Measurements from ENCODE around the gene PREX1. TPM values are rescaled to one million over a fixed set of nuclear protein-coding genes. Genes with fewer than 3 reads are reported as not detected.

The PREX1 gene
- total and polyA plus RNA-seq, 2 donors (not counting 1 experiment from before 2014, with no cell fraction given) = 1.0 to 3.1 TPM

- H3K36me3 ChIP-seq (ENCODE audit: control insufficient read depth, insufficient read depth, low read length) = no peaks in the 10 kb centered on the region
- no peaks in the 10 kb centered on the region for H3K79me2 ChIP-seq (ENCODE audit: control insufficient read depth, insufficient read depth, low read length)
- H3K9me3 ChIP-seq (ENCODE audit: control insufficient read depth, insufficient read depth, low read depth, low read length) = no peaks in the 10 kb centered on the region
- no peak overlapping the region for H2AFZ ChIP-seq (ENCODE audit: low read length)
- H3K4me3 ChIP-seq (replicated peaks in 1 of 4; ENCODE audit: control extremely low read depth in 1 of 4, insufficient read depth in 1 of 4, low read depth in 3 of 4, low read length in 4 of 4) = no peak overlapping the region
- no peak overlapping the region for H3K4me2 ChIP-seq (ENCODE audit: extremely low read depth, insufficient read depth, low read length)
- no peak for TF ChIP-seq EZH2 (IDR thresholded peaks at IDR 0.05; ENCODE audit: low read length, missing control alignments)
- TF ChIP-seq, protein P1, sequence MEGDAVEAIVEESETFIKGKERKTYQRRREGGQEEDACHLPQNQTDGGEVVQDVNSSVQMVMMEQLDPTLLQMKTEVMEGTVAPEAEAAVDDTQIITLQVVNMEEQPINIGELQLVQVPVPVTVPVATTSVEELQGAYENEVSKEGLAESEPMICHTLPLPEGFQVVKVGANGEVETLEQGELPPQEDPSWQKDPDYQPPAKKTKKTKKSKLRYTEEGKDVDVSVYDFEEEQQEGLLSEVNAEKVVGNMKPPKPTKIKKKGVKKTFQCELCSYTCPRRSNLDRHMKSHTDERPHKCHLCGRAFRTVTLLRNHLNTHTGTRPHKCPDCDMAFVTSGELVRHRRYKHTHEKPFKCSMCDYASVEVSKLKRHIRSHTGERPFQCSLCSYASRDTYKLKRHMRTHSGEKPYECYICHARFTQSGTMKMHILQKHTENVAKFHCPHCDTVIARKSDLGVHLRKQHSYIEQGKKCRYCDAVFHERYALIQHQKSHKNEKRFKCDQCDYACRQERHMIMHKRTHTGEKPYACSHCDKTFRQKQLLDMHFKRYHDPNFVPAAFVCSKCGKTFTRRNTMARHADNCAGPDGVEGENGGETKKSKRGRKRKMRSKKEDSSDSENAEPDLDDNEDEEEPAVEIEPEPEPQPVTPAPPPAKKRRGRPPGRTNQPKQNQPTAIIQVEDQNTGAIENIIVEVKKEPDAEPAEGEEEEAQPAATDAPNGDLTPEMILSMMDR (conservative IDR thresholded peaks at IDR 0.05 in 1 of 2, IDR thresholded peaks at IDR 0.05 in 1 of 2; ENCODE audit: low read depth in 1 of 2, low read length in 2 of 2) = no peak
- no peak for DNase-seq (ENCODE audit: low read depth in 2 of 2)
- no peaks in the 10 kb centered on the region for H3K27me3 ChIP-seq (ENCODE audit: control insufficient read depth, insufficient read depth, low read length)
- no peak overlapping the region for H3K27ac ChIP-seq (ENCODE audit: insufficient read depth, low read length)
- H3K4me1 ChIP-seq (ENCODE audit: control insufficient read depth, extremely low read depth, insufficient read depth, low read length) = peaks cover 6% of the 10 kb centered on the region
- H4K20me1 ChIP-seq (ENCODE audit: control insufficient read depth, extremely low read depth, insufficient read depth, low read length) = no peaks in the 10 kb centered on the region
- H3K9ac ChIP-seq (ENCODE audit: insufficient read depth, low read length) = no peak overlapping the region
Measured at GRCh38 chr20:48717095-48717672, 110.6 kb downstream of the PREX1 start.

DNA sequence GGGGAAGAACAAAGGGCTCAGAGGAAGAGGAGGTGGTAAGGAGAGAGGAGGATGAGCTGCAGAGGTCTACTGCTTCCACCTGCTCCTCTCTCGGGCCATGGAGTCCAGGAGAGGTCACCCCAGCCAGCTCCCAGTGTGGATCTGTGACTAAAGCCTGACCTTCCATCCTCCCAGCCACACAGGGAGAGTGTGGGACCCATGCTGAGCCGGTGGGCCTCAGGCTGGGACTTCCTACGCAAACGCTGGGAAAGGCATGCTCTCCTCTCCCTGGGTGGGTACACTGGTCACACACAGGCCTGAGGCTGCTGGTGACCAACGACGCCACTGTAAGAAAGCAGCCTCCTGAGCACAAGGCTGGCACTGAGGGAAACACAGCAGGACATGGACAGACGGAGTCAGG lies 111.3 kb downstream of the PREX1 start:
- no peaks in the 10 kb centered on the region for H4K20me1 ChIP-seq (ENCODE audit: control insufficient read depth, extremely low read depth, insufficient read depth, low read length)
- H3K4me1 ChIP-seq (ENCODE audit: control insufficient read depth, extremely low read depth, insufficient read depth, low read length) = no peaks in the 10 kb centered on the region
- no peaks in the 10 kb centered on the region for H3K27me3 ChIP-seq (ENCODE audit: control insufficient read depth, insufficient read depth, low read length)
- no peaks in the 10 kb centered on the region for H3K9me3 ChIP-seq (ENCODE audit: control insufficient read depth, insufficient read depth, low read depth, low read length)
- no peaks in the 10 kb centered on the region for H3K36me3 ChIP-seq (ENCODE audit: control insufficient read depth, insufficient read depth, low read length)
- no peak overlapping the region for H3K9ac ChIP-seq (ENCODE audit: insufficient read depth, low read length)
- H3K27ac ChIP-seq (ENCODE audit: insufficient read depth, low read length) = no peak overlapping the region
- TF ChIP-seq EZH2 (IDR thresholded peaks at IDR 0.05; ENCODE audit: low read length, missing control alignments) = no peak
- TF ChIP-seq, protein P1 (conservative IDR thresholded peaks at IDR 0.05 in 1 of 2, IDR thresholded peaks at IDR 0.05 in 1 of 2; ENCODE audit: low read depth in 1 of 2, low read length in 2 of 2) = no peak
- no peak overlapping the region for H2AFZ ChIP-seq (ENCODE audit: low read length)
- H3K79me2 ChIP-seq (ENCODE audit: control insufficient read depth, insufficient read depth, low read length) = no peaks in the 10 kb centered on the region
- no peak for DNase-seq (ENCODE audit: low read depth in 2 of 2)
- H3K4me2 ChIP-seq (ENCODE audit: extremely low read depth, insufficient read depth, low read length) = no peak overlapping the region
- H3K4me3 ChIP-seq (replicated peaks in 1 of 4; ENCODE audit: control extremely low read depth in 1 of 4, insufficient read depth in 1 of 4, low read depth in 3 of 4, low read length in 4 of 4) = no peak overlapping the region

DNA sequence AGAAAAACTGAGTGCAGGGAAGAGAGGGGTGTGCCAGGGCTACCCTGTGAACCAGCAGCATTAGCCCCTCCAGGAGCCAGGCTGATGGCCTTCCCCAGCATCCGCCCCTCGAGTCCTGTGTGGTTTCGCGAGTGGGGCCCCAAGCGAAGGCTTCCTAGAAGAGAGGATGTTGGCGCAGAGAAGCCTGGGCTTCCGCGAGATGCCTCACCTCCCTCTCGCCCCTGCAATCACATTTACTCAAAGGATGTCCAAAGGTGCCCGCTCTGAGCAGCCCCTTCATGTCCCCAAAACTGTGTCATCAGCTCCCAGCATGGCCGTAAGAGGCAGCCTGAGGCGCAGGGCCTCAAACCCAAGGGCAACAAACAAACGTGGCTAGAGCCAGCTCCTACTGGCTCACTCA lies 111.7 kb downstream of the PREX1 start:
- DNase-seq (ENCODE audit: low read depth in 2 of 2) = no peak
- Histone ChIP-seq H3K9ac (ENCODE audit: insufficient read depth, low read length) (no peak overlapping the region), H3K4me1 (ENCODE audit: control insufficient read depth, extremely low read depth, insufficient read depth, low read length) (no peaks in the 10 kb centered on the region), H3K4me3 (replicated peaks in 1 of 4; ENCODE audit: control extremely low read depth in 1 of 4, insufficient read depth in 1 of 4, low read depth in 3 of 4, low read length in 4 of 4) (no peak overlapping the region), H3K36me3 (ENCODE audit: control insufficient read depth, insufficient read depth, low read length) (no peaks in the 10 kb centered on the region), H3K4me2 (ENCODE audit: extremely low read depth, insufficient read depth, low read length) (no peak overlapping the region), H3K27ac (ENCODE audit: insufficient read depth, low read length) (no peak overlapping the region), H3K27me3 (ENCODE audit: control insufficient read depth, insufficient read depth, low read length) (no peaks in the 10 kb centered on the region), H3K9me3 (ENCODE audit: control insufficient read depth, insufficient read depth, low read depth, low read length) (no peaks in the 10 kb centered on the region), H2AFZ (ENCODE audit: low read length) (no peak overlapping the region), H4K20me1 (ENCODE audit: control insufficient read depth, extremely low read depth, insufficient read depth, low read length) (no peaks in the 10 kb centered on the region), H3K79me2 (ENCODE audit: control insufficient read depth, insufficient read depth, low read length) (no peaks in the 10 kb centered on the region)
- TF ChIP-seq EZH2 (IDR thresholded peaks at IDR 0.05; ENCODE audit: low read length, missing control alignments) = no peak
- TF ChIP-seq, protein P1 (conservative IDR thresholded peaks at IDR 0.05 in 1 of 2, IDR thresholded peaks at IDR 0.05 in 1 of 2; ENCODE audit: low read depth in 1 of 2, low read length in 2 of 2) = no peak

Measured in fibroblast of lung (primary cell).